Sigmoid colon (tissue), 7 donors: ENCODE measurements around the gene SLC2A6. TPM values are rescaled to one million over a fixed set of nuclear protein-coding genes. Genes with fewer than 3 reads are reported as not detected.

Experiments
- DNase-seq: peaks from one replicate; pipeline ENCODE4 v3.0.0-alpha.2; 2019
- H3K27ac ChIP-seq, 4 donors: fragments of 200-600 bp; sonication (generic); one replicate each; pipeline ENCODE4 v1.5.1; 2016 to 2019; ENCODE audit warnings: mild to moderate bottlenecking in 1 of 4
- H3K27me3 ChIP-seq, 3 donors: fragments of 200-600 bp; sonication (generic); one replicate each; pipeline ENCODE4 v1.5.1; 2019; ENCODE audit warnings: mild to moderate bottlenecking in 1 of 3
- H3K36me3 ChIP-seq, 4 donors: fragments of 200-600 bp; sonication (generic); one replicate each; pipeline ENCODE4 v1.5.1; 2016 to 2019
- H3K4me1 ChIP-seq, 4 donors: fragments of 200-600 bp; sonication (generic); one replicate each; pipeline ENCODE4 v1.5.1; 2017 to 2019
- H3K4me3 ChIP-seq, 4 donors: fragments of 200-600 bp; sonication (generic); one replicate each; pipeline ENCODE4 v1.5.1; 2017 to 2019; ENCODE audit warnings: mild to moderate bottlenecking in 2 of 4, moderate library complexity in 1 of 4
- H3K9me3 ChIP-seq, 4 donors: fragments of 200-600 bp in 3 of 4; sonication (generic) in 3 of 4; one replicate each; pipeline versions ENCODE4 v1.5.1 to v1.6.1; 2013 to 2019
- EP300 ChIP-seq, 4 donors: sonication (generic); formaldehyde crosslinking; IDR thresholded peaks; one replicate each; pipeline ENCODE4 v1.6.1; 2017; ENCODE audit warnings: antibody characterized with exemption in 4 of 4
- POLR2A ChIP-seq, 2 donors: fragments of 450-650 bp; IDR thresholded peaks; one replicate each; pipeline ENCODE4 v1.6.1; 2016; ENCODE audit warnings: antibody characterized with exemption in 2 of 2, mild to moderate bottlenecking in 2 of 2, moderate library complexity in 2 of 2
- POLR2AphosphoS5 ChIP-seq, 4 donors: sonication (generic); formaldehyde crosslinking; IDR thresholded peaks; one replicate each; pipeline ENCODE4 v1.6.1; 2017; ENCODE audit warnings: antibody characterized with exemption in 4 of 4
- WGBS, 2 donors: extraction: QIAGEN DNeasy Blood & Tissue Kit; methylation state at CpG; one replicate each; pipeline ENCODE4 v1.1.7; 2013; 5-methylcytosine and 5-hydroxymethylcytosine counted together
- intact Hi-C: fragments of 100-400 bp; cut with DNase I; formaldehyde crosslinking; loops from one replicate; pipeline ENCODE4 v1.15.1; 2023
- polyA plus RNA-seq, 3 donors: library from polyadenylated mRNA; stranded (reverse); fragments of 200-250 nt; gene quantifications; one replicate each; pipeline ENCODE4 v1.2.3, GENCODE V29; 2013
- total RNA-seq, 4 donors: library from RNA; depleted of rRNA; stranded (reverse); fragments of >200 nt; gene quantifications; one replicate each; pipeline ENCODE4 v1.1.0, GENCODE V29; 2016
- TF ChIP-seq, protein P1 (sequence below), 4 experiments: fragments of 450-650 bp in 3 of 4; fragments of 200-600 bp in 1 of 4; IDR thresholded peaks; one replicate each; pipeline ENCODE4 v1.5.1; 2016 to 2019; ENCODE audit warnings: antibody characterized with exemption in 4 of 4, mild to moderate bottlenecking in 3 of 4, moderate library complexity in 2 of 4
- donor health status: healthy with polysubstance abuse.
- donor health status: Bipolar disorder and iron deficiency.
- donor health status: healthy.

Gene SLC2A6
- total and polyA plus RNA-seq, 7 donors = 1.2 to 8.2 (median 1.8) TPM

DNA sequence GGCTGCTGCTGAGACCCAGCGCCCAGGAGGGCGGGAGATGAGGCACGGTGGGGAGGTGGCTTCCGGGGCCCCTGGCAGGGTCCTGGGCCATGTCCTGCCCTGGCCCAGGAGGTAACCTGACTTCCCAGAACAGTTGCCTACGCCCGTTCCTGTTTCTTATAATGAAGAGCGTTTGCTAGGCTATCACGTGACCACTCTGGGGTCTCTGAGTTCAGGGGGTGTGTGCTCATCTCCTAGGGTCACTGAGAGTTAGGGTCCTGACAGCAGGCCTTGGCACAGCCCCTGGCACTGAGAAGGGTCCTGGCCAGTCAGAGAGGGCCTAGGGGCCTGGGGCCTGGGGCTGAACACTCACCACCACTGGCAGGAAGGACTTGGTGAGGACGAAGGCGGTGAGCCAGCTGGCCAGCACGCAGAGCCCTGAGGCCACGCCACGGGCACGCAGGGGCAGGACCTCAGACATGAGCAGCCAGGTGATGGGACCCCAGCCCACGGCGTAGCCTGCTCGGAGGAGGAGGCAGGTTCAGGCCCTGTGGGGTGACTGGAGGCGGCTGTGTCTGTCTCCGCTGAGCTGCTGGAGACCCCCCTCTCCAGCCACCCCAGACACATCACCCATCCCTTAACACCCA is 6.0 kb downstream of the SLC2A6 start:
- H3K27me3 ChIP-seq = no peaks in the 10 kb centered on the region
- peaks cover 0 to 9% (median 0%) of the 10 kb centered on the region in 4 donors for H3K36me3 ChIP-seq
- no peak overlapping the region for H3K4me3 ChIP-seq
- intact Hi-C loops = no loop called here
- 47 to 79% methylated on average over 19 of the region's 19 CpGs for WGBS, 2 donors
- no peak for DNase-seq
- peaks cover 0 to 2% (median under 1%) of the 10 kb centered on the region in 4 donors for H3K4me1 ChIP-seq
- no peaks in the 10 kb centered on the region for H3K9me3 ChIP-seq
- no peak overlapping the region for H3K27ac ChIP-seq
- TF ChIP-seq, protein P1, sequence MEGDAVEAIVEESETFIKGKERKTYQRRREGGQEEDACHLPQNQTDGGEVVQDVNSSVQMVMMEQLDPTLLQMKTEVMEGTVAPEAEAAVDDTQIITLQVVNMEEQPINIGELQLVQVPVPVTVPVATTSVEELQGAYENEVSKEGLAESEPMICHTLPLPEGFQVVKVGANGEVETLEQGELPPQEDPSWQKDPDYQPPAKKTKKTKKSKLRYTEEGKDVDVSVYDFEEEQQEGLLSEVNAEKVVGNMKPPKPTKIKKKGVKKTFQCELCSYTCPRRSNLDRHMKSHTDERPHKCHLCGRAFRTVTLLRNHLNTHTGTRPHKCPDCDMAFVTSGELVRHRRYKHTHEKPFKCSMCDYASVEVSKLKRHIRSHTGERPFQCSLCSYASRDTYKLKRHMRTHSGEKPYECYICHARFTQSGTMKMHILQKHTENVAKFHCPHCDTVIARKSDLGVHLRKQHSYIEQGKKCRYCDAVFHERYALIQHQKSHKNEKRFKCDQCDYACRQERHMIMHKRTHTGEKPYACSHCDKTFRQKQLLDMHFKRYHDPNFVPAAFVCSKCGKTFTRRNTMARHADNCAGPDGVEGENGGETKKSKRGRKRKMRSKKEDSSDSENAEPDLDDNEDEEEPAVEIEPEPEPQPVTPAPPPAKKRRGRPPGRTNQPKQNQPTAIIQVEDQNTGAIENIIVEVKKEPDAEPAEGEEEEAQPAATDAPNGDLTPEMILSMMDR (IDR thresholded peaks at IDR 0.05) = no peak
- TF ChIP-seq POLR2AphosphoS5 (IDR thresholded peaks at IDR 0.05) (no peak), EP300 (IDR thresholded peaks at IDR 0.05) (no peak), POLR2A (IDR thresholded peaks at IDR 0.05) (no peak)

DNA sequence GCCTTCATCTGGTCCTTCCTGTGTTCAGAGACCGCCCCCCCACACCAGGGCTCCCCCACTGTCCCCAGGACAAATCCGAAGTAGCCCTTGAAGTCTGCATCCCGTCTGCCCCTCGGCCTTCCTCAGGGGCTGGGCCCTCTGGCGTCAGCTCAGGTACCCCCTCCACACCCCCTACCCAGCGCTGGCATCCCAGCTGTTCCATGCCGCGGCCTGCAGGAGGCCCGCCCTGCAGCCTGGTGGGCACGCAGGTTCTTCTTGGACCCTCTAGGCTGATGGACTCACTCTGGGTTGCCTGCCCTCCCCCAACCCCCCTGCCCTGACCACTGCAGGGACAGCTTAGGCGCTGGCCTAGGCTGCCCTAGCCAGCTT is 6.6 kb downstream of the SLC2A6 start:
- TF ChIP-seq POLR2A (IDR thresholded peaks at IDR 0.05) (no peak), POLR2AphosphoS5 (IDR thresholded peaks at IDR 0.05) (no peak), EP300 (IDR thresholded peaks at IDR 0.05) (no peak)
- TF ChIP-seq, protein P1 (IDR thresholded peaks at IDR 0.05) = no peak
- no peaks in the 10 kb centered on the region for H3K9me3 ChIP-seq
- WGBS, 2 donors = 66 to 87% methylated on average over 11 of the region's 11 CpGs
- DNase-seq = no peak
- H3K27ac ChIP-seq = no peak overlapping the region
- H3K4me3 ChIP-seq = no peak overlapping the region
- H3K27me3 ChIP-seq = no peaks in the 10 kb centered on the region
- intact Hi-C loops = no loop called here
- peaks cover 0 to 9% (median 0%) of the 10 kb centered on the region in 4 donors for H3K36me3 ChIP-seq
- H3K4me1 ChIP-seq = no peaks in the 10 kb centered on the region

DNA sequence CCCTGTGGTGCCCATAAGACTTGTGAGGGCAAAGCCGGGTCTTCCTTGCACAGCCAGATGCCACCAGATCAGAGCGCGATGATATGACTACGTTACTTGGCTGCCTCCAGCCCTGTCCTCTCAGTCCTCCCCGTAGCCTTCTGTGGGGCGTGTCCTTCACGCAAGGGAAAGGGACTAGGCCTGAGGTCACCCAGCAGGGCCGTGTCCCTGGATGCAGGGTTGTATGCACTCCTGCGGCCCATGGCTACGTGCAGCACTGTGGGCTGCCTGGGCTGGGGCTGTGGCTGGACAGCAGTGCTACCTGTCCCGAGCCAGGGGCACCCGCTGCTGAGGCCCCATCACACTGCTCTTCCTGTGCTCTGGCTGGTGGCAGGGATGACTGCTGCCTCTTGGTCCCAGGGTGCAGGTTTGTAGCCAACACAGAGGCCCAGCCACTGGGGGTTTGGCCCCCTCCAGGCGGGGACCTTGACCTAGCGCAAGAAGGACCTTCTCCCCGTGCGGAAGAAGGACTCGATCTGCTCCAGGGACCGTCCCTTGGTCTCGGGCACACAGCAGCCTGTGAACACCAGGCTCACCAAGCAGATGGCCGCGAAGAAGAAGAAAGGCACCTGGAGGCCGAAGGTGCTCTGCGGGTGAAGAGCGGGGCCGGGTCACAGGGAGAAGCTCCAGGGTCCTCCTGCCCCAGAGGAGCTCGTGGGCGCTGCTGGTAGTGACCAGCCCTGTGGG is 7.2 kb downstream of the SLC2A6 start:
- Histone ChIP-seq H3K4me1 (no peaks in the 10 kb centered on the region), H3K36me3 (peaks cover 0 to 9% (median 0%) of the 10 kb centered on the region in 4 donors), H3K9me3 (no peaks in the 10 kb centered on the region), H3K27me3 (no peaks in the 10 kb centered on the region), H3K4me3 (no peak overlapping the region), H3K27ac (no peak overlapping the region)
- TF ChIP-seq POLR2A (IDR thresholded peaks at IDR 0.05) = no peak
- no peak for TF ChIP-seq EP300 (IDR thresholded peaks at IDR 0.05)
- no peak for TF ChIP-seq POLR2AphosphoS5 (IDR thresholded peaks at IDR 0.05)
- TF ChIP-seq, protein P1 (IDR thresholded peaks at IDR 0.05) = no peak
- intact Hi-C loops = no loop called here
- WGBS, 2 donors = 46 to 85% methylated on average over 27 of the region's 27 CpGs
- no peak for DNase-seq

DNA sequence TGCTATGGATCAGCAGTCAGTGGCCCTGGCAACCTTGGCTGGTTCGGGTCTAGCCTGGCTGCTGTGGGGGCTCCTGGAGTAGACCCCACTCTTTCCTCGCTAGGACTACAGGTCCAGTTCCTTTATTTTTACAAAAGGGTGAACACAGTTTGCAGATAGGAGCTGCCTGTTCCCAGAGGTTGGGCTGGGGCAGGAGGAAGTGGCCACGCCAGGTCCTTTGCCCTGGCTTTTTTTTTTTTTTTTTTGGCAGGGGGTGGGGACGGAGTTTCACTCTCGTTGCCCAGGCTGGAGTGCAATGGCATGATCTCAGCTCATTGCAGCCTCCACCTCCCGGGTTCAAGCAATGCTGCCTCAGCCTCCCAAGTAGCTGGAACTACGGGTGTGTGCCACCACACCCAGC is 7.9 kb downstream of the SLC2A6 start:
- H3K27me3 ChIP-seq = no peaks in the 10 kb centered on the region
- intact Hi-C loops = no loop called here
- no peaks in the 10 kb centered on the region for H3K4me1 ChIP-seq
- no peak overlapping the region for H3K27ac ChIP-seq
- H3K4me3 ChIP-seq = no peak overlapping the region
- H3K36me3 ChIP-seq = peaks cover 0 to 9% (median 0%) of the 10 kb centered on the region in 4 donors
- no peak for DNase-seq
- 26 to 78% methylated on average over 7 of the region's 7 CpGs for WGBS, 2 donors
- no peaks in the 10 kb centered on the region for H3K9me3 ChIP-seq
- TF ChIP-seq POLR2AphosphoS5 (IDR thresholded peaks at IDR 0.05) (no peak), EP300 (IDR thresholded peaks at IDR 0.05) (no peak), POLR2A (IDR thresholded peaks at IDR 0.05) (no peak)
- TF ChIP-seq, protein P1 (IDR thresholded peaks at IDR 0.05) = no peak
